Parathyroid adenoma (tissue), 2 donors: Measurements from ENCODE around the gene ODAD3.

Source experiments
- H2AFZ ChIP-seq: fragments of 300-600 bp; sonication (generic); one replicate; pipeline ENCODE4 v1.7.0; 2017; ENCODE audit warnings: antibody characterized with exemption, mild to moderate bottlenecking
- H3K27ac ChIP-seq: fragments of 300-600 bp; sonication (generic); one replicate; pipeline ENCODE4 v1.7.0; 2017
- H3K27me3 ChIP-seq: fragments of 300-600 bp; sonication (generic); one replicate; pipeline ENCODE4 v1.7.0; 2017; ENCODE audit warnings: low read length; ENCODE audit not compliant: control insufficient read depth, insufficient read depth
- H3K36me3 ChIP-seq: fragments of 300-600 bp; sonication (generic); one replicate; pipeline ENCODE4 v1.7.0; 2017; ENCODE audit warnings: low read length; ENCODE audit not compliant: control insufficient read depth, insufficient read depth
- H3K4me1 ChIP-seq: fragments of 300-600 bp; sonication (generic); one replicate; pipeline ENCODE4 v1.7.0; 2017; ENCODE audit warnings: control low read depth
- H3K4me2 ChIP-seq: fragments of 300-600 bp; sonication (generic); one replicate; pipeline ENCODE4 v1.7.0; 2017; ENCODE audit warnings: low read length
- H3K4me3 ChIP-seq: fragments of 300-600 bp; sonication (generic); one replicate; pipeline ENCODE4 v1.7.0; 2017; ENCODE audit warnings: low read depth, low read length
- H3K79me2 ChIP-seq: fragments of 300-600 bp; sonication (generic); one replicate; pipeline ENCODE4 v1.7.0; 2017; ENCODE audit warnings: control low read depth
- H3K9ac ChIP-seq: fragments of 300-600 bp; sonication (generic); one replicate; pipeline ENCODE4 v1.7.0; 2017; ENCODE audit warnings: mild to moderate bottlenecking
- H3K9me3 ChIP-seq: fragments of 300-600 bp; sonication (generic); one replicate; pipeline ENCODE4 v1.7.0; 2017; ENCODE audit warnings: low read length; ENCODE audit not compliant: control insufficient read depth
- TF ChIP-seq, protein P1 (sequence below): fragments of 300-600 bp; sonication (generic); IDR thresholded peaks from one replicate; pipeline ENCODE4 v1.7.0; 2017; ENCODE audit warnings: antibody characterized with exemption, mild to moderate bottlenecking
- donor health status: primary hyperparathyroidism.

The ODAD3 gene

DNA sequence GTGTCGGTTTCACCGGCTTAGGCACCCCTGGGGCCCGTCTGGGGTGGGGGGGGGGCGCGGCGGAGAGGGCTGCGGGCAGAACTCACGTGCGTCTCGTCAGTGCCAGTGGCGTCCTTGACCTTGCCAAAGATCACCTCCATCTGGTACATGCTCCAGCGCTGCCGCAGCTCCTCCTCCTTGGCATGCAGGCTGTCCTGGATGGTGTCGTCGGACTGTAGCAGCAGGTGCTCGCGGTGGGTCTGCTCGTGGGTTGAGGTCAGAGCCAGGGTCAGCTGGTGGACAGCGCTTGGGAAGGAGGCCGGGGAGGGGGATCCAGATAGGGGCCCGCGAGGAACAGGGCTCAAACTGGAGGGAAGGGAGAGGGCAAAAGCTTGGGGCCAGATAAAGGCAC, 11.1 kb downstream of the ODAD3 start:
- peak overlapping the region; percentile 80 for H3K27ac ChIP-seq
- H3K27me3 ChIP-seq, result no peaks in the 10 kb centered on the region
- peaks cover 2% of the 10 kb centered on the region for H3K79me2 ChIP-seq
- H3K4me1 ChIP-seq, result peaks cover 19% of the 10 kb centered on the region
- peak overlapping the region; percentile 78 for H3K4me3 ChIP-seq
- H3K9ac ChIP-seq, result no peak overlapping the region
- H2AFZ ChIP-seq, result peak overlapping the region; percentile 63
- TF ChIP-seq, protein P1, sequence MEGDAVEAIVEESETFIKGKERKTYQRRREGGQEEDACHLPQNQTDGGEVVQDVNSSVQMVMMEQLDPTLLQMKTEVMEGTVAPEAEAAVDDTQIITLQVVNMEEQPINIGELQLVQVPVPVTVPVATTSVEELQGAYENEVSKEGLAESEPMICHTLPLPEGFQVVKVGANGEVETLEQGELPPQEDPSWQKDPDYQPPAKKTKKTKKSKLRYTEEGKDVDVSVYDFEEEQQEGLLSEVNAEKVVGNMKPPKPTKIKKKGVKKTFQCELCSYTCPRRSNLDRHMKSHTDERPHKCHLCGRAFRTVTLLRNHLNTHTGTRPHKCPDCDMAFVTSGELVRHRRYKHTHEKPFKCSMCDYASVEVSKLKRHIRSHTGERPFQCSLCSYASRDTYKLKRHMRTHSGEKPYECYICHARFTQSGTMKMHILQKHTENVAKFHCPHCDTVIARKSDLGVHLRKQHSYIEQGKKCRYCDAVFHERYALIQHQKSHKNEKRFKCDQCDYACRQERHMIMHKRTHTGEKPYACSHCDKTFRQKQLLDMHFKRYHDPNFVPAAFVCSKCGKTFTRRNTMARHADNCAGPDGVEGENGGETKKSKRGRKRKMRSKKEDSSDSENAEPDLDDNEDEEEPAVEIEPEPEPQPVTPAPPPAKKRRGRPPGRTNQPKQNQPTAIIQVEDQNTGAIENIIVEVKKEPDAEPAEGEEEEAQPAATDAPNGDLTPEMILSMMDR, result no peak
- no peaks in the 10 kb centered on the region for H3K36me3 ChIP-seq
- H3K9me3 ChIP-seq, result no peaks in the 10 kb centered on the region
- H3K4me2 ChIP-seq, result peak overlapping the region; percentile 98

DNA sequence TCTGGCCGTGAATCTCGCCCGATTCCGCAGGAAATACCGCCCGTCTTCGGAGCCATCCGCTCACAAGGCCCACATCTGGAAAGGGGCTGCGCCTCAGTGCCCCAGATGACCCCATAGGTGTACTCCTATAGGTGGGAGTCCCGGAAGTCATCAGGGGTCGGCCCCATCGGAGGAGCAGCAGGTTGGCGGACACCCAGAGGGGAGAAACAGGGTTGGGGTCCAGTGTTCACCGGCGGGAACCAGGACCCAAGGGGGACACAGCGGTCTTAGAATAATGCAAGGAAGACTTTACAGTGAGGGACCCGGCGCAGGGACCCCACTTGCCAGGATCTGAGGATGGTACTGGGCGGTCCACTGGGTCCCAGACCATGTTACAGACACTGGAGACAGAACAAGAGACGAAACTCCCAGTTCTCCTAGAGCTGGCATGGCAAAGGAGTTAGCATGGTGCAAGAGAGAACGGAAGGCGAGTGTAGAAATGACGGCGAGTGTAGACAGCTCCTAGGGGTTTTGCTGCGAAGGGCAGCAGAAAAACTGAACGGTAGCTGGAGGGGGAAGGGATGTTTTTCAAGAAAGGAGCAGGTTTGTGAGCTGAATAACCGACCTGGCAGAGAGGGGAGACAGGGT, 11.6 kb downstream of the ODAD3 start:
- H3K27ac ChIP-seq, result peak overlapping the region; percentile 80
- peak overlapping the region; percentile 98 for H3K4me2 ChIP-seq
- H3K9me3 ChIP-seq, result no peaks in the 10 kb centered on the region
- peak overlapping the region; percentile 78 for H3K4me3 ChIP-seq
- peak overlapping the region; percentile 63 for H2AFZ ChIP-seq
- H3K9ac ChIP-seq, result no peak overlapping the region
- TF ChIP-seq, protein P1, result no peak
- no peaks in the 10 kb centered on the region for H3K36me3 ChIP-seq
- H3K4me1 ChIP-seq, result peaks cover 19% of the 10 kb centered on the region
- peaks cover 4% of the 10 kb centered on the region for H3K79me2 ChIP-seq
- H3K27me3 ChIP-seq, result no peaks in the 10 kb centered on the region

DNA sequence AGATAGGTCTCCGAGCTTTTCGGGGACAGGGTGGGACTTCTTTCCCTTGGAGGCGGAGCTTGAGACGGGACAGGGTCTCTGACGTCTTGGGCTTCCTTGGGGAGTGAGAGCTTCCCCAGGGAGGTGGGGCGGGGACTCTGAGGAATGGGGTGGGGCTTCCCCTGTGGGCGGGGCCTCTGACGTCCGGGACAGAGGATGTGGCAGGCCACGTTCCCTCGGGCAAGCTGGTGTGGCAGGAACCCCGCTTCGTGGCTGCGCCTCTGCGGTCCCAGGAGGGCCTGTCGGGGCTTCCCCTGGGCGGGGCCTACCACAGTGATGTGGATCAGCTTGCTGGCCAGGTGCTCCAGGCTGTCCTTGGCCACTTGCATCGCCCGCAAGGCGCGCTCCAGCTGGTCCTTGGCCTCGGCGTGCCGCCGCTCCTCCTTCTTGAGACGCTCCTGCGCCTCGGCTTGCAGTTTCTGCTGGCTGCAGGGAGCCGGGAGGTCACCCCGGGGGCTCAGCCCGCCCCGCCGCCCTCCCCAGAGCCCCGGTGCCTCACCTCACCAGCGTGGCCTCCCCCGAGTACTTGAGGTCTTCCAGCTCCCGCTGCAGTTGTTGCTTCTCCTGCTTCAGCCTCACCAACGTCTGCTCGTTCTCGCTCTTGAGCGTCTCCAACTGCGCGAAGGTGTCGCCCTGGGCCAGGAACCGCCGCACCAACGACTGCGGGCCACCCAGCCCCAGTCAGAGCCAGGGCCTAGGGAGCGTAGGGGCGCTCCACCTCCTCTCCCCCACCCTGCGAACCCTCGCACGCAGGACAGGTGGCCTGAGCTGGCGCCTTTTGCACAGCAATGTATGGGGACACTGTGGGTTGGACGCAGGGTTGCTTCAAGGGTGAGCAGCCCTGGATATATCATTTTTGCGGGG, 12.5 kb downstream of the ODAD3 start:
- Histone ChIP-seq H3K4me1 (peaks cover 19% of the 10 kb centered on the region), H3K27ac (no peak overlapping the region), H3K9me3 (no peaks in the 10 kb centered on the region), H3K4me3 (no peak overlapping the region), H3K4me2 (peak overlapping the region; percentile 98), H3K79me2 (peaks cover 4% of the 10 kb centered on the region), H3K27me3 (no peaks in the 10 kb centered on the region), H3K36me3 (no peaks in the 10 kb centered on the region), H2AFZ (no peak overlapping the region), H3K9ac (no peak overlapping the region)
- TF ChIP-seq, protein P1, result no peak

DNA sequence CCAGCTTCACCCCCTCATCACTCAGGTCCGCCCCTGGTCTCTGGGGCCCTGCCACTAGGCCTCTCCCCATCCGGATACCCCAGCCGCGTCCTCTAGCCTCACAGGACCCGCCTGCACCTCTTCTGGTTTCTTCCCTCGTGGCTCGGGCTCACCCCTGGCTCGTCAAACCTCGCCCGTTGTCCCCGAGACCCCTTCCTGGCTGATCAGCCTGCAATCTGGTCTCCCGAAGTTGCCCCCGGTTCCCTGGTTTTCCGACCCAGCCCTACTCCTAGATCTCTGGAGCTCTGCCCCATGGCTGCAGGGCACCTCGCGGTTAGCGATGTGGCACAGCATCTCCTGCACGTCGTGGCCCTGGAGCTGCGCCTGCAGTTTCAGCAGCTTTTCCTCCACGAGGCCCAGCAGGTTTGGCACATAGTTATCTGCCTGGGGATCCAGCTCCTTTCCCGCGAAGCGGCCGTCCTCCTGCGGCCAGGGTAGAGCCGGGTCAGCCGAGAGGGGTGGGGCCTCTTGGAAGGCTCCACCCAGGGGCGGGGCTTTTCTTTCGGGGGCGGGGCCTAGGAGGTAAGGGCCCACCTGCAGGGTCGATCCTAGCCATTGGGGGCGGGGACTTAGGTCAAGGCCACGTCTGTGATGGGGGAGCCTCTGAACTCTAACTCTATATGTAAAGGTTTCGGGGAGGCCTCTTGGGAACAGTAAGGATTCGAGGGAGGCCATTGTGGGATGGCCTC, 13.4 kb downstream of the ODAD3 start:
- Histone ChIP-seq H2AFZ (peak overlapping the region; percentile 92), H3K9ac (no peak overlapping the region), H3K79me2 (peaks cover 4% of the 10 kb centered on the region), H3K4me2 (peak overlapping the region; percentile 3), H3K27ac (peak overlapping the region; percentile 97), H3K27me3 (no peaks in the 10 kb centered on the region), H3K36me3 (no peaks in the 10 kb centered on the region), H3K9me3 (no peaks in the 10 kb centered on the region), H3K4me1 (peaks cover 19% of the 10 kb centered on the region), H3K4me3 (no peak overlapping the region)
- TF ChIP-seq, protein P1, result no peak
